Measurements from ENCODE around the gene CUBN. TPM values are rescaled to one million over a fixed set of nuclear protein-coding genes. Genes with fewer than 3 reads are reported as not detected.

The CUBN gene
- total RNA-seq, 1 donor from 2014 or later: 0.40 TPM

- DNase-seq (ENCODE audit: low read depth): no peak
Observed at GRCh38 chr10:17073725-17074540, 55.7 kb downstream of the CUBN start.

- no peak for DNase-seq (ENCODE audit: low read depth)
Observed at GRCh38 chr10:17068953-17069352, 60.7 kb downstream of the CUBN start.

GRCh38 chr10:17067376-17068264 lies 62.0 kb downstream of the CUBN start:
- DNase-seq (ENCODE audit: low read depth): no peak

- DNase-seq (ENCODE audit: low read depth): no peak
Observed at GRCh38 chr10:17066807-17067206, 62.8 kb downstream of the CUBN start.

GRCh38 chr10:17066000-17066399 lies 63.6 kb downstream of the CUBN start:
- DNase-seq (ENCODE audit: low read depth): no peak

- DNase-seq (ENCODE audit: low read depth): no peak
Observed at GRCh38 chr10:17065273-17065672, 64.3 kb downstream of the CUBN start.

- no peak for DNase-seq (ENCODE audit: low read depth)
Observed at GRCh38 chr10:17064435-17064834, 65.2 kb downstream of the CUBN start.

- DNase-seq (ENCODE audit: low read depth): peak; percentile 82
Observed at GRCh38 chr10:17062955-17063484, 66.6 kb downstream of the CUBN start.

GRCh38 chr10:17062493-17062892 lies 67.1 kb downstream of the CUBN start:
- peak; percentile 79 for DNase-seq (ENCODE audit: low read depth)

GRCh38 chr10:17062009-17062408 lies 67.6 kb downstream of the CUBN start:
- peak; percentile 58 for DNase-seq (ENCODE audit: low read depth)

- DNase-seq (ENCODE audit: low read depth): no peak
Observed at GRCh38 chr10:17061418-17061817, 68.2 kb downstream of the CUBN start.

GRCh38 chr10:17060289-17060688 lies 69.3 kb downstream of the CUBN start:
- no peak for DNase-seq (ENCODE audit: low read depth)

- DNase-seq (ENCODE audit: low read depth): peak; percentile 55
Observed at GRCh38 chr10:17059197-17059688, 70.4 kb downstream of the CUBN start.

- DNase-seq (ENCODE audit: low read depth): no peak
Observed at GRCh38 chr10:17058093-17058492, 71.5 kb downstream of the CUBN start.

GRCh38 chr10:17056781-17057428 lies 72.7 kb downstream of the CUBN start:
- DNase-seq (ENCODE audit: low read depth): no peak

- DNase-seq (ENCODE audit: low read depth): no peak
Observed at GRCh38 chr10:17053513-17053912, 76.1 kb downstream of the CUBN start.

GRCh38 chr10:17053061-17053460 lies 76.5 kb downstream of the CUBN start:
- DNase-seq (ENCODE audit: low read depth): no peak

GRCh38 chr10:17051851-17052250 lies 77.8 kb downstream of the CUBN start:
- DNase-seq (ENCODE audit: low read depth): no peak

- no peak for DNase-seq (ENCODE audit: low read depth)
Observed at GRCh38 chr10:17049195-17049594, 80.4 kb downstream of the CUBN start.

- DNase-seq (ENCODE audit: low read depth): no peak
Observed at GRCh38 chr10:17047908-17048307, 81.7 kb downstream of the CUBN start.

- no peak for DNase-seq (ENCODE audit: low read depth)
Observed at GRCh38 chr10:17046989-17047388, 82.6 kb downstream of the CUBN start.
